Measurements from ENCODE around the gene TK2. TPM values are rescaled to one million over a fixed set of nuclear protein-coding genes. Genes with fewer than 3 reads are reported as not detected.

Gene TK2
- total and polyA plus RNA-seq, 11 donors: 9.4 to 29.4 (median 17.3) TPM

DNA sequence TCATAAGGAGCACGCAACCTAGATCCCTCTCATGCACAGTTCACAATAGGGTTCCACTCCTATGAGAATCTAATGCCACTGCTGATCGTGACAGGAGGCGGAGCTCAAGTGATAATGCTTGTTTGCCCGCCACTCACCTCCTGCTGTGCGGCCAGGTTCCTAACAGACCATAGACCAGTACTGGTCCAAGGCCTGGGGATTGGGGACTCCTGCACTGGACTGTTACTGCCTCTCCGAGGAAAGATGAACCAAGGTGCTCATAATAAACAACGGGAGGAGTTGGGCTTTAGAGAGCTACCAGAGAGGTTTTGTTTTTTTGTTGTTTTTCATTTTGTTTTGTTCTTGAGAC, 58.2 kb downstream of the TK2 start:
- intact Hi-C loops (cut with DNase I): no loop called here
- TF ChIP-seq, protein P1, sequence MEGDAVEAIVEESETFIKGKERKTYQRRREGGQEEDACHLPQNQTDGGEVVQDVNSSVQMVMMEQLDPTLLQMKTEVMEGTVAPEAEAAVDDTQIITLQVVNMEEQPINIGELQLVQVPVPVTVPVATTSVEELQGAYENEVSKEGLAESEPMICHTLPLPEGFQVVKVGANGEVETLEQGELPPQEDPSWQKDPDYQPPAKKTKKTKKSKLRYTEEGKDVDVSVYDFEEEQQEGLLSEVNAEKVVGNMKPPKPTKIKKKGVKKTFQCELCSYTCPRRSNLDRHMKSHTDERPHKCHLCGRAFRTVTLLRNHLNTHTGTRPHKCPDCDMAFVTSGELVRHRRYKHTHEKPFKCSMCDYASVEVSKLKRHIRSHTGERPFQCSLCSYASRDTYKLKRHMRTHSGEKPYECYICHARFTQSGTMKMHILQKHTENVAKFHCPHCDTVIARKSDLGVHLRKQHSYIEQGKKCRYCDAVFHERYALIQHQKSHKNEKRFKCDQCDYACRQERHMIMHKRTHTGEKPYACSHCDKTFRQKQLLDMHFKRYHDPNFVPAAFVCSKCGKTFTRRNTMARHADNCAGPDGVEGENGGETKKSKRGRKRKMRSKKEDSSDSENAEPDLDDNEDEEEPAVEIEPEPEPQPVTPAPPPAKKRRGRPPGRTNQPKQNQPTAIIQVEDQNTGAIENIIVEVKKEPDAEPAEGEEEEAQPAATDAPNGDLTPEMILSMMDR (IDR thresholded peaks at IDR 0.05): no peak
- no peak for TF ChIP-seq POLR2A (IDR thresholded peaks at IDR 0.05)

DNA sequence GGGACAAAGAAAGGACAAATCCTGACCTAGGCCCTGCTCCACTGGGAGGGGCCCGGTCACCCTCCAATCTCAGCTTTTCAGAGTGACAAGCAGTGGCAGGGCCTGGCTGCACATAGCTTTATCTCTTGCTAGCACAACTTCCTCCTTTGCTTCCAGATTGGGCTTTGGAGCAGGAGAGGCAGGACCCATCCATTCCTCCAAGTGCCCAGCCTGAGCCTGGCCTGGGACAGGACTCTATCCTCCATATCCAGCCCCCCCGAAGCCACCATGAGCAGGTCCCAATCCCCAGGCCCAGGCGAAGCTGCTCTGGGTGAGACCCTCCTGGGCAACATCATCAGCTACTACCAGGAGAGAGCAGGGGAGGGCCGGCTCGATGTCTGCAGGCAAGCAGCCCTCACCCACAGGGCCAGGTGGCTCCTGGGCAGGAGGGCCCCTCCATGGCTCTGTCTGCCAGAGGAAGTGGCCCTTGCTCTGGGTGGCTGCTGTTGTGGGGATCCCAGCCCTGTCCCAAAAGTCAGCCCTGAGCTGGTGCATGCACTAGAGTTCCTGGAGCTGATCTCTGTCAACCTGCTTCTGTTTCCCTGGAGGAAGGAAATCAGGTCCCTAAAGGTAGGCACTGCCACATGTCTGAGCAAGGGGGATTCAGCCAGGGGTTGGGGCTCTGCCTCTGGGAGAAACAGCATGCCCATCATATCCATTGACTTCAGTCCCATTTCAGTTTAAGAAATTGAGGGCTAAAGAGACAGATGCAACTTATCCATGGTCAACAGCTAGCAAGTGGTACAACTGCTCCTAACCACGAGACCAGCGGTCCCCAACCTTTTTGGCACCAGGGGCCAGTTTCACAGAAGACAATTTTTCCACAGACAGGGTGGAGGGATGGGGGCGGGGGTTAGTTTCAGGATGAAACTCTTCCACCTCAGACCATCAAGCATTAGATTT, 58.9 kb downstream of the TK2 start:
- no peak overlapping the region for H3K4me3 ChIP-seq

More for the DNA sequence above, 58.2 kb downstream of the TK2 start:
- H3K4me1 ChIP-seq: peaks cover 0 to 20% (median 6%) of the 10 kb centered on the region in 12 donors
- WGBS, 4 donors: 86 to 94% (median 90%) methylated on average over 7 of the region's 7 CpGs
- no peak for ATAC-seq
- H3K27ac ChIP-seq: no peak overlapping the region
- H3K4me3 ChIP-seq: no peak overlapping the region
- peaks cover 0 to 5% (median 0%) of the 10 kb centered on the region in 12 donors for H3K9me3 ChIP-seq
- no peaks in the 10 kb centered on the region for H3K36me3 ChIP-seq
- H3K27me3 ChIP-seq: no peaks in the 10 kb centered on the region
- DNase-seq: peak in 1 of 5 donors; percentile 6

DNA sequence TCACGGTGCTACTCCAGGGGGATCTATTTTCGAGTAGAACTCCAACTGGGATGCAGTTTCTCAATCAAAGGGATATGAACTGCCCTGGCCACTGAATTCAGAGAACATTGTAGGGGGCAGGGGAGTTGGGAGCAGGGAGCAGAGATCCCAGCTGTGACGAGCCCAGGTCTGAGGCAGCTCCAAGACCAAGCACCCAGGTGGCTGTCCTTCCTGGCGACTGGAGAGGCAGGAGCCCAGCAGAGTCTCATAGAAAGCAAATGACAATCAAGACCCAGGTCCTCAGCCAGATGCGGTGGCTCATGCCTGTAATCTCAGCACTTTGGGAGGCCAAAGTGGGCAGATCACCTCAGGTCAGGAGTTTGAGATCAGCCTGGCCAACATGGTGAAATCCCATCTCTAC, 60.1 kb downstream of the TK2 start:
- ATAC-seq (no peak), DNase-seq (no peak)
- Histone ChIP-seq H3K9me3 (peaks cover 0 to 5% (median 0%) of the 10 kb centered on the region in 12 donors), H3K4me1 (peaks cover 0 to 24% (median 10%) of the 10 kb centered on the region in 12 donors), H3K27ac (no peak overlapping the region), H3K4me3 (no peak overlapping the region), H3K27me3 (no peaks in the 10 kb centered on the region), H3K36me3 (no peaks in the 10 kb centered on the region)
- 86 to 97% (median 95%) methylated on average over 4 to 5 of the region's 5 CpGs for WGBS, 4 donors
- intact Hi-C loops (cut with DNase I): loop anchor here in 1 of 10 donors (10.0 kb wide), 1 partner anchor 65 kb away; the partner anchor contains the start of genes CKLF and TK2
- TF ChIP-seq, protein P1 (IDR thresholded peaks at IDR 0.05): no peak
- no peak for TF ChIP-seq POLR2A (IDR thresholded peaks at IDR 0.05)

More for the DNA sequence above, 58.9 kb downstream of the TK2 start:
- no peaks in the 10 kb centered on the region for H3K27me3 ChIP-seq
- ATAC-seq (peak in 1 of 4 donors; percentile 6), DNase-seq (peak in 1 of 5 donors; percentile 14)
- 74 to 83% (median 75%) methylated on average over 6 to 8 of the region's 8 CpGs for WGBS, 4 donors
- H3K4me1 ChIP-seq: peaks cover 0 to 24% (median 10%) of the 10 kb centered on the region in 12 donors
- H3K27ac ChIP-seq: no peak overlapping the region
- TF ChIP-seq, protein P1 (IDR thresholded peaks at IDR 0.05): no peak
- TF ChIP-seq POLR2A (IDR thresholded peaks at IDR 0.05): no peak
- no peaks in the 10 kb centered on the region for H3K36me3 ChIP-seq
- intact Hi-C loops (cut with DNase I): no loop called here
- H3K9me3 ChIP-seq: peaks cover 0 to 5% (median 0%) of the 10 kb centered on the region in 12 donors

DNA sequence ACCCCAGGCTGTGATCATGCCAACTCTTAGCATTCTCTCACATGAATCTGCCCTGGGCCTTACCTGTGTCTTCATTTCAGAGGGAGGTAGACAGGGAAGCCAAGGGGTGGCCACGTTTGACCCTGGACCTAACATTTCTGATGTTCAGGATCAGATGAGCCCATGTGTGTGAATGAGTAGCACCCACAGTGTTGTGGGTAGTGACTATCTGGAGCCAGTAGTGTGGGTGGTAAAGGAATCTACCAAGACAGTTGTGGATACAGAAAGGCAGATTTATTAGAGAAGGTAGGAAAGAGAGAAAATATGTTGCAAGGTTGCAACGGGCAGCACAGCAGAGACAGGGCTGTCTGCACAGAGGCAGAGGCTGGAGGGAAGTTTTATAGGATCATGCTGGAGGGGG, 60.5 kb downstream of the TK2 start:
- whole genome bisulfite sequencing, 4 donors: 86 to 95% (median 88%) methylated on average over 2 of the region's 2 CpGs
- H3K4me1 ChIP-seq: peaks cover 0 to 24% (median 10%) of the 10 kb centered on the region in 12 donors
- H3K9me3 ChIP-seq: peaks cover 0 to 5% (median 0%) of the 10 kb centered on the region in 12 donors
- H3K36me3 ChIP-seq: no peaks in the 10 kb centered on the region
- TF ChIP-seq, protein P1 (IDR thresholded peaks at IDR 0.05): no peak
- no peak for TF ChIP-seq POLR2A (IDR thresholded peaks at IDR 0.05)
- intact Hi-C loops (cut with DNase I): loop anchor here in 1 of 10 donors (10.0 kb wide), 1 partner anchor 65 kb away; the partner anchor contains the start of genes CKLF and TK2
- H3K27ac ChIP-seq: no peak overlapping the region
- ATAC-seq (no peak), DNase-seq (no peak)
- no peaks in the 10 kb centered on the region for H3K27me3 ChIP-seq
- H3K4me3 ChIP-seq: no peak overlapping the region

Data from heart left ventricle (tissue), 16 donors.